Activated CD8-positive, alpha-beta memory T cell treated with anti-CD3 and anti-CD28 coated beads for 24 hours (primary cell): ENCODE results near the gene LIPK.

Experiments
- DNase-seq: peaks from one replicate; pipeline ENCODE4 v3.0.0-alpha.2; 2020

The LIPK gene

GRCh38 chr10:88787463-88787862 is 81.4 kb downstream of the LIPK start:
- no peak for DNase-seq

- DNase-seq: no peak
Observed at GRCh38 chr10:88788924-88789323, 82.9 kb downstream of the LIPK start.

GRCh38 chr10:88791924-88792323 is 85.9 kb downstream of the LIPK start:
- no peak for DNase-seq

- DNase-seq: no peak
Observed at GRCh38 chr10:88792661-88793060, 86.6 kb downstream of the LIPK start.

GRCh38 chr10:88793712-88794299 is 87.8 kb downstream of the LIPK start:
- DNase-seq: no peak

- DNase-seq: no peak
Observed at GRCh38 chr10:88794731-88795130, 88.7 kb downstream of the LIPK start.

GRCh38 chr10:88800152-88801125 is 94.4 kb downstream of the LIPK start:
- no peak for DNase-seq
